Measurements from ENCODE around the gene MRPS23. TPM values are rescaled to one million over a fixed set of nuclear protein-coding genes. Genes with fewer than 3 reads are reported as not detected.

MRPS23 gene
- total and polyA plus RNA-seq, 2 of the 8 experiments (the other 6 are each of a cell fraction or from before 2014, with no cell fraction given): 38.6 to 60.4 TPM

DNA sequence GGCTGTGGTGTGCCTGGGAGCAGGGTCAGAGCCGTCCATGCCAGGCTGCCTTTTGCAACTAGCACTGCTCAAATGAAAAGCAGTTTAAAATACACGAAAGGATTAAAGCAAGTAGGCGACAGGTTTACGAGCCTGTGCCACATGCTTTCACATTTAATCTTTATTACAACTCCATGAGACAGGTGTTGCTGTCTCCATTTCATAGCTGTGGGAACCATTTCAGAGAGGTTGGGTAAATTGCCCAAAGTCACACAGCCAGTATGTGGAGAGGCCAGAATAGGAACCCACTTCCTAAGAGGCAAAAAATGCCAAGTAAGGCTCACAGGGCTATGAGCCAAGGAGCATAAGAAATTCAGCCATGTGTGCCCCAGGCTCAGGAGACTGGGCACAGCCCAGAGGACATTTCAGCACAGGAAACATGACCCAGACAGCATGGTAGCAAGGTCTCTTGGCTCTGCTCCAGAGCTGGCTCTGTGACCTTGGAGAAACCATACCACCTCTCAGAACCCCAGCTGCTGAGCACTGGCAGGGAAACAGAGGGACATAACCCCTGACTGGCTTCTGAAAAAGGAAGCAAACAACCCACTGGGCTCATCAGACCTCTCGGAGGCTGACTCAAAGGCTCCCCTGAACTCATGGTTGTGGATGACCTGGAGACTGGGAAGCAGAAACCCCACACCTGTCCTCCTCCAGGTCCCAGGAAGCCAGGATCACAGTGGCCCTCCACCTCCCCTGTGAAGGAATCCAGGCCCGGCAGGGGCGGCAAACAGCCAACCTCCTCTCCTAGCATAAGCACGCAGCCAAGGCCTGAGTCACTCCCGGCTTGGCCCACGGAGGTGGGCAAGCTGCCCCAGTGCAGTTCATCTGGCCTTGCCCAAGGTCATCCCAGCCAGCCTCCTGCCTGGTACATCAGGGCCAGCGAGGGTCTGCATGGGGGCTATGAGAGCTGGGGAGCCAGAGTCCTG, 40.3 kb upstream of the MRPS23 start:
- no peaks in the 10 kb centered on the region for H3K9me3 ChIP-seq (ENCODE audit: insufficient read depth in 2 of 2, low read depth in 1 of 2, low read length in 1 of 2)
- H3K23ac ChIP-seq (ENCODE audit: insufficient read length): no peak overlapping the region
- H3K23me2 ChIP-seq (ENCODE audit: low read depth, low read length): no peaks in the 10 kb centered on the region
- H3K14ac ChIP-seq (ENCODE audit: insufficient read length): no peak overlapping the region
- no peak overlapping the region for H4K5ac ChIP-seq (ENCODE audit: insufficient read length, low read depth, low read length)
- H2AFZ ChIP-seq (ENCODE audit: low read length): no peak overlapping the region
- no peak overlapping the region for H4K91ac ChIP-seq (replicated peaks; ENCODE audit: insufficient read length, low read length)
- H3K18ac ChIP-seq (ENCODE audit: extremely low read depth, low read length): no peak overlapping the region; the same call in 1 of the 2 replicates
- no peak overlapping the region for H3K56ac ChIP-seq (replicated peaks; ENCODE audit: insufficient read length, low read depth, low read length)
- peak overlapping the region; percentile 24; the same call in 1 of the 2 replicates for H2BK5ac ChIP-seq (ENCODE audit: low read depth, low read length)
- peaks cover 8 to 10% (median 9%) of the 10 kb centered on the region in 4 experiments for H3K4me1 ChIP-seq (replicated peaks in 1 of 4; ENCODE audit: control insufficient read depth in 3 of 4, insufficient read depth in 4 of 4, low read length in 3 of 4)
- H2BK120ac ChIP-seq (replicated peaks; ENCODE audit: low read depth, low read length): no peak overlapping the region
- peak overlapping the region; percentile 50; the same call in 1 of the 2 replicates for H2BK12ac ChIP-seq (ENCODE audit: low read depth, low read length)
- 84% methylated on average over 11 of the region's 11 CpGs; no CpG with 5 or more reads in 1 of the 2 experiments for WGBS, 2 experiments (ENCODE audit: extremely low coverage in 1 of 2, insufficient coverage in 1 of 2, insufficient read length in 1 of 2, insufficient replicate concordance in 2 of 2, low coverage in 1 of 2, low lambda C conversion rate in 2 of 2, missing lambda C conversion rate in 1 of 2)
- no peaks in the 10 kb centered on the region for H3K36me3 ChIP-seq (ENCODE audit: control insufficient read depth in 2 of 4, insufficient read depth in 4 of 4, low read length in 3 of 4)
- H4K8ac ChIP-seq (ENCODE audit: extremely low read depth, insufficient read depth, low read length): no peak overlapping the region
- H3K27ac ChIP-seq (ENCODE audit: low read depth, low read length): no peak overlapping the region
- CTCF ChIA-PET (ENCODE audit: partially characterized antibody): interaction anchor here (0.6 to 9.0 kb wide), 12 partner anchors 9 to 220 kb away, joined by 3 to 205 read pairs (median 8); no protein-coding TSS in a partner anchor
- DNase-seq (ENCODE audit: low read depth in 1 of 2, low spot score in 2 of 2) (no peak), FAIRE-seq (no peak)
- no peak overlapping the region for H3K9ac ChIP-seq (replicated peaks in 1 of 4; ENCODE audit: extremely low read depth in 1 of 4, low read depth in 3 of 4, low read length in 3 of 4)
- H3K79me1 ChIP-seq (ENCODE audit: low read depth, low read length): no peaks in the 10 kb centered on the region
- POLR2A ChIA-PET (ENCODE audit: partially characterized antibody): interaction anchor here (1.4 to 1.8 kb wide), 2 partner anchors 14 to 101 kb away, joined by 3 to 7 read pairs; no protein-coding TSS in a partner anchor
- H3K27me3 ChIP-seq (replicated peaks in 1 of 4; ENCODE audit: control insufficient read depth in 3 of 4, extremely low read depth in 1 of 4, insufficient read depth in 3 of 4, low read length in 3 of 4): no peaks in the 10 kb centered on the region
- H3K4me2 ChIP-seq (ENCODE audit: insufficient read depth in 1 of 2, low read depth in 2 of 2, low read length in 2 of 2): no peak overlapping the region
- peak overlapping the region; percentile 65; the same call in 1 of the 2 replicates for H2BK15ac ChIP-seq (ENCODE audit: low read length)
- no peaks in the 10 kb centered on the region for H4K20me1 ChIP-seq (replicated peaks in 1 of 2; ENCODE audit: control insufficient read depth in 1 of 2, insufficient read depth in 2 of 2, low read length in 2 of 2)
- H3K4me3 ChIP-seq (ENCODE audit: extremely low read depth in 1 of 4, insufficient read depth in 2 of 4, low read depth in 3 of 4, low read length in 4 of 4): no peak overlapping the region
- H3K4ac ChIP-seq (replicated peaks; ENCODE audit: insufficient read length, low read depth, low read length): no peak overlapping the region
- no peak overlapping the region; the same call in 1 of the 2 replicates for H2AK5ac ChIP-seq (ENCODE audit: low read depth, low read length)
- H3K79me2 ChIP-seq (ENCODE audit: control insufficient read depth in 1 of 2, insufficient read depth in 2 of 2, low read length in 2 of 2): no peaks in the 10 kb centered on the region
- H2BK20ac ChIP-seq (ENCODE audit: low read length): 0 out of 2 replicates have a peak overlapping the region, but pooled peaks have one; percentile 48
- TF ChIP-seq, protein P1, sequence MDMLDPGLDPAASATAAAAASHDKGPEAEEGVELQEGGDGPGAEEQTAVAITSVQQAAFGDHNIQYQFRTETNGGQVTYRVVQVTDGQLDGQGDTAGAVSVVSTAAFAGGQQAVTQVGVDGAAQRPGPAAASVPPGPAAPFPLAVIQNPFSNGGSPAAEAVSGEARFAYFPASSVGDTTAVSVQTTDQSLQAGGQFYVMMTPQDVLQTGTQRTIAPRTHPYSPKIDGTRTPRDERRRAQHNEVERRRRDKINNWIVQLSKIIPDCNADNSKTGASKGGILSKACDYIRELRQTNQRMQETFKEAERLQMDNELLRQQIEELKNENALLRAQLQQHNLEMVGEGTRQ (IDR thresholded peaks at IDR 0.05; ENCODE audit: low read length): no peak
- TF ChIP-seq KDM5A (IDR thresholded peaks at IDR 0.05; ENCODE audit: low read length) (no peak), SUZ12 (IDR thresholded peaks at IDR 0.05; ENCODE audit: low read length) (no peak), KDM1A (IDR thresholded peaks at IDR 0.05; ENCODE audit: borderline replicate concordance, low read length) (no peak), CEBPB (IDR thresholded peaks at IDR 0.05; ENCODE audit: low read depth, low read length) (no peak), JUND (IDR thresholded peaks at IDR 0.05; ENCODE audit: low read length) (no peak), BRCA1 (IDR thresholded peaks at IDR 0.05; ENCODE audit: low read depth, low read length) (no peak), HDAC2 (IDR thresholded peaks at IDR 0.05; ENCODE audit: borderline replicate concordance in 1 of 2, low read depth in 2 of 2, low read length in 2 of 2) (no peak), BCL11A (IDR thresholded peaks at IDR 0.05; ENCODE audit: low read depth in 2 of 2, low read length in 2 of 2) (no peak), SIRT6 (IDR thresholded peaks at IDR 0.05; ENCODE audit: low read length) (no peak)
